Thyroid gland (tissue), 4 donors: Measurements from ENCODE around the gene EIF4E. TPM values are rescaled to one million over a fixed set of nuclear protein-coding genes. Genes with fewer than 3 reads are reported as not detected.
"Not testable (repeated sequence)": the region's sequence is repeated elsewhere in the genome, so short reads cannot be mapped to it uniquely, and the experiment has no call there.

Source experiments
- DNase-seq, 2 donors: peaks; one replicate each; pipeline ENCODE4 v3.0.0-alpha.2; 2019
- H3K27ac ChIP-seq, 3 donors: fragments of 200-600 bp; sonication (generic); 1 replicate in 2 of 3; 2 replicates in 1 of 3; pipeline ENCODE4 v1.5.1; 2016 to 2019; ENCODE audit warnings: mild to moderate bottlenecking in 1 of 3, moderate library complexity in 1 of 3
- H3K27me3 ChIP-seq: fragments of 200-600 bp; sonication (generic); one replicate; pipeline ENCODE4 v1.5.1; 2019
- H3K36me3 ChIP-seq, 2 donors: fragments of 200-600 bp; sonication (generic); one replicate each; pipeline ENCODE4 v1.5.1; 2016 to 2019
- H3K4me1 ChIP-seq, 2 donors: fragments of 200-600 bp; sonication (generic); one replicate each; pipeline ENCODE4 v1.5.1; 2017 to 2019
- H3K4me3 ChIP-seq, 3 donors: fragments of 200-600 bp; sonication (generic); replicated peaks in 1 of 3; 1 replicate in 2 of 3; 2 replicates in 1 of 3; pipeline ENCODE4 v1.5.1; 2016; ENCODE audit warnings: mild to moderate bottlenecking in 1 of 3
- H3K9me3 ChIP-seq: fragments of 200-600 bp; sonication (generic); one replicate; pipeline ENCODE4 v1.5.1; 2017
- CTCF ChIP-seq, 6 experiments: fragments of 200-600 bp in 3 of 6; fragments of 450-650 bp in 3 of 6; sonication (generic) in 3 of 6; IDR thresholded peaks; one replicate each; pipeline ENCODE4 v1.5.1; 2016 to 2019; ENCODE audit warnings: antibody characterized with exemption in 6 of 6, mild to moderate bottlenecking in 2 of 6, inconsistent platforms in 1 of 6, moderate library complexity in 1 of 6
- POLR2A ChIP-seq, 2 donors: fragments of 450-650 bp; IDR thresholded peaks; one replicate each; pipeline ENCODE4 v1.6.1; 2017; ENCODE audit warnings: antibody characterized with exemption in 2 of 2, mild to moderate bottlenecking in 2 of 2, moderate library complexity in 1 of 2
- WGBS, 2 donors: methylation state at CpG; one replicate each; pipeline ENCODE4 v1.1.5; 2017; 5-methylcytosine and 5-hydroxymethylcytosine counted together
- intact Hi-C: fragments of 100-400 bp; cut with DNase I; formaldehyde crosslinking; loops from one replicate; pipeline ENCODE4 v1.15.1; 2023
- small RNA-seq: library from RNA; depleted of rRNA; stranded (forward); fragments of <200 nt; gene quantifications from one replicate; pipeline ENCODE3, GENCODE V24; 2016
- total RNA-seq, 4 donors: library from RNA; depleted of rRNA; stranded (reverse); fragments of >200 nt; gene quantifications; one replicate each; pipeline ENCODE4 v1.2.3, GENCODE V29; 2016

EIF4E gene
- total RNA-seq, 4 donors from 2014 or later, result 86.5 to 149 (median 128) TPM

GRCh38 chr4:98833384-98833783 is 95.5 kb downstream of the EIF4E start:
- intact Hi-C loops, result no loop called here
- no peaks in the 10 kb centered on the region for H3K36me3 ChIP-seq
- H3K4me3 ChIP-seq, result no peak overlapping the region
- WGBS, 2 donors, result 60 to 75% methylated on average over 1 of the region's 1 CpG
- DNase-seq, result peak; percentile 3
- peak overlapping the region in 1 of 3 donors; percentile 37 for H3K27ac ChIP-seq
- no peak for TF ChIP-seq CTCF (IDR thresholded peaks at IDR 0.05)
- TF ChIP-seq POLR2A (IDR thresholded peaks at IDR 0.05), result no peak
- no peaks in the 10 kb centered on the region for H3K4me1 ChIP-seq
- no peaks in the 10 kb centered on the region for H3K27me3 ChIP-seq
- no peaks in the 10 kb centered on the region for H3K9me3 ChIP-seq

- WGBS, 2 donors, result 97 to 100% methylated on average over 1 of the region's 1 CpG
- H3K9me3 ChIP-seq, H3K36me3 ChIP-seq, H3K4me1 ChIP-seq, H3K27me3 ChIP-seq, H3K4me3 ChIP-seq, H3K27ac ChIP-seq, intact Hi-C loops, DNase-seq: not testable (repeated sequence)
These were observed 97.9 kb downstream of the EIF4E start for GRCh38 chr4:98831036-98831435.

Small RNA genes lying within 50 kb of the gene (small RNA-seq; reads per million reads assigned to genes)
- gene RNU7-149P, result not detected
- not detected for gene TBCAP3

Other genes with a start within 250 kb of the EIF4E start
- 10 to 100 TPM; 33.4 to 43.1 (median 37.6) TPM for gene METAP1, start 66.6 kb upstream of the EIF4E start, total RNA-seq
- 100 to 1,000 TPM; 101 to 162 (median 117) TPM for gene ADH5, start 159.7 kb upstream of the EIF4E start, total RNA-seq
- 10 to 100 TPM in 1 of 4 donors, 1 to 10 TPM in 3; 1.4 to 10.9 (median 1.9) TPM for gene ADH4, start 215.2 kb upstream of the EIF4E start, total RNA-seq